Measurements from ENCODE around the gene TMEM161B. TPM values are rescaled to one million over a fixed set of nuclear protein-coding genes. Genes with fewer than 3 reads are reported as not detected.
"Not testable (repeated sequence)": the region's sequence is repeated elsewhere in the genome, so short reads cannot be mapped to it uniquely, and the experiment has no call there.

The TMEM161B gene
- total RNA-seq, 2 donors from 2014 or later, result 15.2 to 17.2 TPM

GRCh38 chr5:88193896-88194295, 74.7 kb downstream of the TMEM161B start:
- no peak for DNase-seq (ENCODE audit: low spot score)
- intact Hi-C loops (cut with DNase I), result no loop called here

- intact Hi-C loops (cut with DNase I), result no loop called here
- no peak for DNase-seq (ENCODE audit: low spot score)
Observed at GRCh38 chr5:88190106-88190834, 78.4 kb downstream of the TMEM161B start.

GRCh38 chr5:88189484-88189883, 79.2 kb downstream of the TMEM161B start:
- intact Hi-C loops (cut with DNase I), result not testable (repeated sequence)

GRCh38 chr5:88188458-88189132, 80.0 kb downstream of the TMEM161B start:
- no peak for DNase-seq (ENCODE audit: low spot score)
- intact Hi-C loops (cut with DNase I), result no loop called here

More at GRCh38 chr5:88189484-88189883, 79.2 kb downstream of the TMEM161B start:
- DNase-seq (ENCODE audit: low spot score), result not testable (repeated sequence)

- no peak for DNase-seq (ENCODE audit: low spot score)
- intact Hi-C loops (cut with DNase I), result no loop called here
Observed at GRCh38 chr5:88183255-88183654, 85.4 kb downstream of the TMEM161B start.

- DNase-seq (ENCODE audit: low spot score); intact Hi-C loops (cut with DNase I): not testable (repeated sequence)
Observed at GRCh38 chr5:88177486-88177885, 91.2 kb downstream of the TMEM161B start.

- intact Hi-C loops (cut with DNase I), result no loop called here
- DNase-seq (ENCODE audit: low spot score), result no peak
Observed at GRCh38 chr5:88172847-88173758, 95.5 kb downstream of the TMEM161B start.

- intact Hi-C loops (cut with DNase I), result no loop called here
- no peak for DNase-seq (ENCODE audit: low spot score)
Observed at GRCh38 chr5:88159591-88159990, 109.1 kb downstream of the TMEM161B start.

- DNase-seq (ENCODE audit: low spot score), result no peak
- intact Hi-C loops (cut with DNase I), result no loop called here
Observed at GRCh38 chr5:88158056-88158455, 110.6 kb downstream of the TMEM161B start.

- intact Hi-C loops (cut with DNase I), result no loop called here
- no peak for DNase-seq (ENCODE audit: low spot score)
Observed at GRCh38 chr5:88154891-88155290, 113.8 kb downstream of the TMEM161B start.

- DNase-seq (ENCODE audit: low spot score), result no peak
- intact Hi-C loops (cut with DNase I), result no loop called here
Observed at GRCh38 chr5:88150747-88151146, 117.9 kb downstream of the TMEM161B start.

- intact Hi-C loops (cut with DNase I), result loop anchor here in 1 of 2 donors (10.0 kb wide), 1 partner anchor 529 kb away; no protein-coding TSS in a partner anchor
- no peak for DNase-seq (ENCODE audit: low spot score)
Observed at GRCh38 chr5:88145611-88146467, 122.8 kb downstream of the TMEM161B start.

- intact Hi-C loops (cut with DNase I), result loop anchor here in 1 of 2 donors (10.0 kb wide), 1 partner anchor 530 kb away; no protein-coding TSS in a partner anchor
- DNase-seq (ENCODE audit: low spot score), result peak; percentile 53
Observed at GRCh38 chr5:88145221-88145610, 123.4 kb downstream of the TMEM161B start.

Data from posterior vena cava (tissue), 2 donors.